Activated CD4-positive, alpha-beta T cell treated with anti-CD3 and anti-CD28 coated beads, Interleukin-2, amount 50 U/mL, for 16 hours (primary cell): ENCODE data around the gene CFAP74.
"Not testable (repeated sequence)": the region's sequence is repeated elsewhere in the genome, so short reads cannot be mapped to it uniquely, and the experiment has no call there.

Experiments
- DNase-seq: peaks from one replicate; pipeline ENCODE4 v3.0.0-alpha.2; 2020

The CFAP74 gene

GRCh38 chr1:1946540-1946939, 57.0 kb downstream of the CFAP74 start:
- no peak for DNase-seq

- DNase-seq, result no peak
These were observed 57.7 kb downstream of the CFAP74 start for GRCh38 chr1:1945782-1946393.

GRCh38 chr1:1943834-1944570, 59.6 kb downstream of the CFAP74 start:
- peak; percentile 42 for DNase-seq

- no peak for DNase-seq
These were observed 60.6 kb downstream of the CFAP74 start for GRCh38 chr1:1942753-1943656.

GRCh38 chr1:1941868-1942752, 61.5 kb downstream of the CFAP74 start:
- no peak for DNase-seq

- DNase-seq, result no peak
These were observed 62.3 kb downstream of the CFAP74 start for GRCh38 chr1:1941211-1941841.

- DNase-seq, result no peak
These were observed 63.5 kb downstream of the CFAP74 start for GRCh38 chr1:1940123-1940425.

GRCh38 chr1:1939296-1940122, 64.1 kb downstream of the CFAP74 start:
- DNase-seq, result no peak

- DNase-seq, result no peak
These were observed 64.8 kb downstream of the CFAP74 start for GRCh38 chr1:1938613-1939295.

- DNase-seq, result no peak
These were observed 65.4 kb downstream of the CFAP74 start for GRCh38 chr1:1938276-1938573.

- DNase-seq, result no peak
These were observed 65.9 kb downstream of the CFAP74 start for GRCh38 chr1:1937549-1938275.

- DNase-seq, result no peak
These were observed 66.5 kb downstream of the CFAP74 start for GRCh38 chr1:1937061-1937460.

GRCh38 chr1:1934848-1935247, 68.7 kb downstream of the CFAP74 start:
- not testable (repeated sequence) for DNase-seq

GRCh38 chr1:1929639-1930545, 73.7 kb downstream of the CFAP74 start:
- DNase-seq, result no peak

GRCh38 chr1:1929102-1929638, 74.4 kb downstream of the CFAP74 start:
- DNase-seq, result no peak

GRCh38 chr1:1928231-1929101, 75.1 kb downstream of the CFAP74 start:
- DNase-seq, result no peak

- no peak for DNase-seq
These were observed 75.8 kb downstream of the CFAP74 start for GRCh38 chr1:1927751-1928150.
